Epithelial cell of esophagus (primary cell): ENCODE measurements around the gene SLC9A1.

Source experiments
- DNase-seq: peaks from one replicate; pipeline ENCODE4 v3.0.0; 2010; ENCODE audit warnings: low read depth
- H3K4me3 ChIP-seq: 2 replicates; pipeline ENCODE4 v1.5.1; 2011; ENCODE audit warnings: mild to moderate bottlenecking, low read length, control low read depth
- CTCF ChIP-seq: IDR thresholded peaks from 2 replicates; pipeline ENCODE4 v1.5.1; 2011; ENCODE audit warnings: low read depth, mild to moderate bottlenecking, low read length, control low read depth, inconsistent platforms; ENCODE audit not compliant: insufficient read depth; ENCODE audit errors: missing control alignments

Gene SLC9A1

DNA sequence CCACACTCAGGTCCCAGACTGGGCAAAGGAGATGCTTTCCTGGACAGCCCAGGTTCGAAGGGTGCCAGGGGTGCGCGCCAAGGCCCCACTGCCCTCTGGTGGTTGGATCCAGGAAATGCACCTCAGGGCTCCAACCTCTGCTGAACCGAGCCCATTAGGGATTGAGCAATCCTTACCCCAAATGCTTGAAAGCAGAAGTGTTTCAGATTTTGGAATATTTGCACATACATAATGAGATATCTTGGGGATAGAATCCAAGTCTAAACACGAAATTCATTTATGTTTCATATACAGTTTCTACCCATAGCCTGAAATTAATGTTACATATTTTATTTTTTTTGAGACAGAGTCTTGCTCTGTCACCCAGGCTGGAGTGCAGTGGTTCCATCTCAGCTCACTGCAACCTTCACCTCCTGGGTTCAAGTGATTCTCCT lies 57.4 kb downstream of the SLC9A1 start:
- peak; percentile 82 for DNase-seq
- peak; percentile 96 for TF ChIP-seq CTCF
- H3K4me3 ChIP-seq: no peak overlapping the region

GRCh38 chr1:27095576-27095975 lies 59.3 kb downstream of the SLC9A1 start:
- no peak overlapping the region for H3K4me3 ChIP-seq
- no peak for DNase-seq
- no peak for TF ChIP-seq CTCF

GRCh38 chr1:27092888-27093287 lies 62.0 kb downstream of the SLC9A1 start:
- H3K4me3 ChIP-seq: no peak overlapping the region

GRCh38 chr1:27090911-27091310 lies 64.0 kb downstream of the SLC9A1 start:
- no peak for TF ChIP-seq CTCF
- no peak overlapping the region for H3K4me3 ChIP-seq
- DNase-seq: peak; percentile 83

More at GRCh38 chr1:27092888-27093287, 62.0 kb downstream of the SLC9A1 start:
- no peak for DNase-seq
- TF ChIP-seq CTCF: no peak

DNA sequence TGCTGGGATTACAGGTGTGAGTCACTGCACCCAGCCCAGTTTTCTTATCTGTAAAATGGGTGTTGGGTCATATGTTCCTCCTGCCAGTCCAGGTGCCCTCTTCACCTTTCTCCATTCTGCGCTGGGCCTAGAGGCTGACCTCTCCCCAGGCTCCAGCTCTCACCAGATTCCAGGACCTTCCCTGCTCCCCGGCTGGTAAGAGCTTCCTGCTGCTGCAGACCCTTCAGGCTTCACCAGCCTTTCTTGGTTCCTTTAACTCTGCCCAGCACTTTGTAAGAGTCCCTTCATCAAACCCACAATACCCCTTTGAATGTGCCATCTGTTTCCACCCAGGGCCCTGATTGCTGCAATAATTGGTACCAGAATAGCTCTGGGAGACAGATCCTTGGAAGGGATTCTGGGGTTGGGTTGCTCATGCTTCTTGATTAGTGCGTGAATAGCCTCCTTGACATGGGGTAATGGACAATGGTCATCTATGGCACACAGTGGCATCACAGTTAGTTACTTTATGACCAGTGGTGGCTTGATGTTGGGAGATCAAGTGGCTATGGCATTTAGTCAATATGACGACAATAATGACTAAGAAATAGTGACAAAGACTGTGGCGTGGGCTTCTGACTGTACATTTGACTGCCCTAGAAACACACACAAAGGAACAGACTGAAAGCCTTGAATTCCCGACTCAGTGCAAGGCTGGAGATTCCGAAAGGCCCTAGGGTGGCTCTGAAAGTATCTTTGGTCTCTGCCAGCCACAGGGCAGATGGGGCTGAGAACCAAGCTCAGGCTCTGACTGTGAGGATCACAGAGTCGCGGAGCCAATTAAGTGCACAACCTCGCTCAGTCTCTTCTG lies 67.3 kb downstream of the SLC9A1 start:
- DNase-seq: no peak
- TF ChIP-seq CTCF: no peak
- no peak overlapping the region for H3K4me3 ChIP-seq

- no peak overlapping the region for H3K4me3 ChIP-seq
- DNase-seq: no peak
- no peak for TF ChIP-seq CTCF
These were observed 68.3 kb downstream of the SLC9A1 start for GRCh38 chr1:27086628-27087027.

GRCh38 chr1:27086026-27086425 lies 68.9 kb downstream of the SLC9A1 start:
- no peak for DNase-seq
- no peak for TF ChIP-seq CTCF
- H3K4me3 ChIP-seq: no peak overlapping the region
